Measurements from ENCODE around the gene SERTAD2.

SERTAD2 gene

DNA sequence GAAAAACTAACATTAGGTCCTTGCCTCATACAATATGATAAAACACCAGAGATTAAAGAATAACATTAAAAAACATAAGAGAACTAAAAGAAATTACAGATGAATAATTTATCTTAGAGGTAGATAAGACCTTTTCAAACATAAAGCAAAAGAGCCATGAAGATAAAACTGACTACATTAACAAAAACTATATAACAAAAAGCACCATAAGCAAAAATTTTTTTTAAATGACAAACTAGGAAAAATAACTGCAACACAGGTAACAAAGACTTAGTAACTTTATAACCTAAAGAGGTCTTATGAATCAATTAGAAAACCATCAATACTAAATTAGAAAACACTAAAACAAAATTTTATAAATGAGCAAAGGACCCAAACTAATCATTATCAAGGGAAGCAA, 16.3 kb upstream of the SERTAD2 start:
- no peak for DNase-seq

DNA sequence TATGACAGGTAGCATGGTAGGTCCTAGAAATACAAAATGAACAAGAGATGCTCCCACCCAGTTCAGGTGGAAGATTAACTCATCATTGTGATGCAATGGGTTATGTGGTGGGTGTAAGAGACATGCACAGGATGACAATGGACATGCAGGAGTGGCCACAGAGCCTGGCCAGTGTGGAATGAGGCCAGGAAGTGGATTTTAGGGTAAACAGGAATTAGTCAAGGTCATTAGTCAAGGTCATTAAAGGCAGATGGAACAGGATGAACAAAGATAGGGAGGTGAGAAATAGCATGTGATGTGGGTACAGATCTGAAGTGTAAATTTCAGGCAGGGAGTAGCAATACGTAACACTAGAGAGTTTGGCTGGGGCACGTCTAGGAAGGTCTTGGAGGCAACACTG, 15.6 kb upstream of the SERTAD2 start:
- DNase-seq, result no peak

DNA sequence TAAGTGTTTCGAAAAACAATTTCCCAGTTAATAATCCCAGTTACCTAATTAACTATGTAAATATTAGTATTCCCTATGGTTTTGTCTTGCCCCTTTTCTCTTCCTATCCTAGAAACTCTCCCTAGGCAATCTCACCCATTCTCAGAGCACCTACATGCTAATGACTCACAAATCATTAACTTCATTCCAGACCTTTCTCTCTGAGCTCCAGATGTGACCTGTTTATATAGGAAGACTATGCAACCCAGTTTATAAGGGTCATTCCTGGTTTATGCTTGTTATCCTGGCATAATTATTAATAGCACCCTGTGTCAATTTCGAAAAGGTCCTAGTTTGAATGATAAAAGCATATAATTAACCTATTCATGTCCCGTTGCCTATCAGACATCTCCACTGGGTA, 14.8 kb upstream of the SERTAD2 start:
- DNase-seq, result no peak

DNA sequence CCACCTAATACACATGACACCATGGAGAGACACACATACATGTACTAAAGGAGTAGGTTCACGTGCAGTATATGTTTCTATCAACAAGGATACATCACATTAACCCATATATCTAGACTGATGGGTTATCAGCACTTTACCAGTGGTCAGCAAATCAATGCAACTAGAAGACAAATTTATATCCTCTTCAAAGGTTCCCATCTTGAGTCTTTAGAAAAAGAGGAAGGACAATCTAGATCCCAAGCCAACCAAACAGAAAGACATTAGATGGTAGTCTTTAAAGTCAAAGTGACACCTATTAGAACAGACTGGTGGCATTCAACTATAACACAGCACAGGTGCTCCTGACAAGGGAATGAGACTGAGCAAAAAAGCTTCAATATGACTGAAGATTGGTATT, 13.8 kb upstream of the SERTAD2 start:
- DNase-seq, result no peak

DNA sequence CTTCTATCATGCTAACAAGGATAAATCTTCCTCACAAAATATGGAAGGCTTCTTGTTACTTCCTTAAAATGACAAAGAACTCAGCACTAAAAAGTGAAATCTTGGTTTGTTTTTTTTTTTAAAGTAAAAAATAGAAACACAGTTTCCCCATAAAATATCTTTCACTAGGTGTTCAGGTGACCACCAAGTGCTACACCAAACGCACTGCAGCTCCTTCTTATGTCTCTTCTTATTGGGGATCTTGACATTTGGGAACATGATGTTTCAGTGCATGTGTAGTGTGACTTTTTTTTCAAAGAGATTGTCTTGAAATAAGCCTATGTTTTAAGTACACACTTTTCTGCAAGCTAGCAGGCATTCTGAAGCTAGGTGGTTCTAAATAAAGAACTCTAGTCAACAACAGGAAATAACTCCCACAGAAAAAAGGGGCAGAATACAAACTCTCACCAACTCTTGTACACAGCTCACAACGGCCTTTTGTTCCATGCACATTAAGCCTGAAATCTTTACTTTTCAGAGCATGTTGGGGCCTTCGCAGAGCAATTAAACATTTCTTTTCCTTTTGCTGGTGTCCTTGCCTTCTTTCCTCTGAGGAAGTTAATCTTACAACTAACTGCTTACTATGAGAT, 13.2 kb upstream of the SERTAD2 start:
- no peak for DNase-seq

DNA sequence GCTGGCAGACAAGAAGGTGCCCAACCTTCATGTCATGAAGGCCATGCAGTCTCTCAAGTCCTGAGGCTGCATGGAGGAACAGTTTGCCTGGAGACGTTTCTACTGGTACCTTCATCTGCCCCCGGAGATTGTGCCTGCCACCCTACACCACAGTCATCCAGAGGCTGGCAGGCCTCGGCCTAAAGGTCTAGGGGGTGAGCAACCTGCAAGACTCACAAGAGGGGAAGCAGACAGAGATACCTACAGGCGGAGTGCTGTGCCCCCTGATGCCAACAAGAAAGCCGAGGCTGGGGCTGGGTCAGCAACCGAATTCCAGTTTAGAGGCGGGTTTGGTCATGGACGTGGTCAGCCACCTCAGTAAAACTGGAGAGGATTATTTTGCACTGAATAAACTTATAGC, 12.0 kb upstream of the SERTAD2 start:
- DNase-seq, result no peak

DNA sequence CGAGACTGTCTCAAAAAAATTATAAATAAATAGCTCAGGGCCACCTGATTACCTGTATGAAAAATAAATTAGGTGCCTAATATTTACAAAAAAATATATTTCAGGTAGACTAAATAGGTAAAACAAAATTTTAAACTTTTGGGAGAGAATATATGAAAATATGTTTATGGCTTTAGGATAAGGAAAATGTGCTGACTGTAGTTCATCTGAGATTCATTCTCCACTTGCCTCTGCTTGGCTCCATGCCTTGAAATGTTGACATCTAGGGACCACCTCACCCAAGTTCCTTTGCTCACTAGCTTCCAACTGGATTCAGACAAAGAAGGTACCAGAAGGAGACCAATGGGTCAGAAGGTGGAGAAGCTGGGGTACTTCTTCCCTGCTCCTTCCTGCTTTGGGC, 9.7 kb upstream of the SERTAD2 start:
- DNase-seq, result no peak

DNA sequence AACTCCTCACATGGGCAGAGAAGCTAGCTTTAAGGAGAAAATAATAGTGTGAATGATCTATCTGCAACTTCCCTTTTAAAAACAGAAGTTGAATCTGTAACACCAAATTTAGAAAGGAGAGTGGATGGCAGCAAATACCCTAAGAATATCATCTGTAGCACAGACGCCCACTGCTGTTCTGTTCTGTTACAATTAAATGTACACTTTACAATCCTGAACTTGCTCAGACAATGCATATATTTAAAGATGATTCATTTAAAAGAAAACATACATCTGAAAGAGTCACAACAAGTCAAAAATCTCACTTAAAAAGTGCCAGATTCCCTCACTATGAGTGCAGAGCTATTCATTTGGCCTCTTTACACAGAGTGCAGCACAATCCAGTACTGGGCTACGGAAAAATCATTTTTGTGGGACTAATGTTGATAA, 8.0 kb upstream of the SERTAD2 start:
- no peak for DNase-seq

DNA sequence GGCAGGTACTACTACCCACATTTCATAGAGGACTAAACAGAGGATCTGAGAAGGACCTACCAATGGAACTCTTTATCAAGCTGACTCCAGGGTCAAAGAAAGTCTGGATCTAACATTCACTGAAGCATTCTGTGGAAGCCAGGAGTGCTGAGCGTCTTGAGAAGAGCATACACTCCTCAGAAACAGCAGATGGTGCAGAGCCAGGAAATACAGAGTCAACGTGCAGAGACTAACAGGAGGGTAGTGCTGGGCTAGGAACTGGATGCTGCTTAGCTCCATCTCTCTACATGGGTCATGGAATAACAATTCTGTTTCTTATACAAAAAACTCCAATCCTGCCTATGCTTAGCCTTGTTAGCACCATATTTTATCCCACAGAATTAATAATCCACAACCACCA, 5.5 kb upstream of the SERTAD2 start:
- no peak for DNase-seq

DNA sequence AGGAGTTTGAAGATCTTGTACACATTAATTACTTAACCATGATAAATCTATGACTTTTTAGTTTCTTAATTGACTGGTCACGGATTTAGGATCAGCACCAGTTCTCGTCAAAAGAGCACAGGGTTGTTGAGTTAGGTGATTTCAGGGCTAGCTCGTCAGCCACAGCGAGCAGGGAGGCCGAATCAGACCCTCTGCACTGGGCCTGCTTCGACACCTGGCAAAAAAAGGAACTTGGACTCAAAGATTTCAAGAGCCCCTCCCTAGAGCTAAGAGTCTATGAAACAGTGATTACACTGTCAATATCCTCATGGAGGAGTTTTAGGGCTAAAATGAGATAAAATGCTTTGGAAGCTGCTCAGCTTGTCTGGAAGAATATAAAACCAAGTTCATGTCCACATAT, 4.6 kb upstream of the SERTAD2 start:
- DNase-seq, result no peak

DNA sequence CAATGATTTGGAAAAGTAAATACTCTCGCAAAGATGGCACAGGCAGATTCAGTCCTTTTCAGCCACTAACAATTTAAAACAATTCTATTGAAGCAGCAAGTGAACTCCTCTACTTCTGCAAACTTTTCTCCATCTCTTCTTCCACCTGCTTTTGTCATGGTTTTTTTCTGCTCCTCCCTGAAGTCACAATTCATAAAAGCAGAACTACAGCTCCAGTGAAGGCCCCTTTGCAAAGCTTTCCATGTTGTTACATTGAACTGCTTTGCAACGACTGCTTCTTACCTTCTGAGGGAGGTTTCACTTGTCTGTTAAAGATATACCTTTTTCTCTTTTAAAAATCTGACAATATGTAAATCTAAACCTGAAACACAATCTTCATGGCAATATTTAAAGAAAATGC, 3.7 kb upstream of the SERTAD2 start:
- DNase-seq, result no peak

DNA sequence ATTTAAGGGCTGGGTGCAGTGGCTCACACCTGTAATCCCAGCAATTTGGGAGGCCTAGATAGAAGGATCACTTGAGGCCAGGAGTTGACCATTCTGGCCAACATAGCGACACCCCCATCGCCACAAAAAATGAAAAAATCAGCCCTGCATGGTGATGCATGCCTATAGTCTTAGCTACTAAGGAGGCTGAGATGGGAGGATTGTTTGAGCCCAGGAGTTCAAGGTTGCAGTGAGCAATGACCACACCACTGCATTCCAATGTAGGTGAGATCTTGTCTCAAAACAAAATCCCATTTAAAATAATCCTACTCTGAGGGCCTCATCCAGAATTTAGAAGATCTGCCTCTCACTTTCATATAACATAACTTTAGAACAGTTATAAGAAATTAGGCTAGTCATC, 2.7 kb upstream of the SERTAD2 start:
- DNase-seq, result no peak

DNA sequence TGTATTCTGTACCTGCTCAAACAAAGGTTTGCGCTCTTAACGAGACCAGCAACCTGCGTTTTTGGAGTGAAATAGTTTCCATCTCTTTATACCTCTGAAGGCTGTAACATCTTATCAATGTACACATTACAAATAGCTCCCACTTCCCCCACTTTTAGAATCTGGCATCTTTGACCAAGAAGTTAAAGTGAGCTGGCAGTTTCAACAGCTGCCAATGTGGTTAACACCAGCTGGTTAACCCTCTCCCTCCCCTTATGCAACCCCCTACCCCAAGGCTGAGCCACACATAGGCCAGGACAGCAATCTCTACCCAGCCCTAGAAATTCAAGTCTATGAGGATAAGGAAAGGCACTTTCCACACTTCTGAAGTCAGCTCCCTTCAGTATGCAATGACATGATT, 2.2 kb upstream of the SERTAD2 start:
- no peak for DNase-seq

DNA sequence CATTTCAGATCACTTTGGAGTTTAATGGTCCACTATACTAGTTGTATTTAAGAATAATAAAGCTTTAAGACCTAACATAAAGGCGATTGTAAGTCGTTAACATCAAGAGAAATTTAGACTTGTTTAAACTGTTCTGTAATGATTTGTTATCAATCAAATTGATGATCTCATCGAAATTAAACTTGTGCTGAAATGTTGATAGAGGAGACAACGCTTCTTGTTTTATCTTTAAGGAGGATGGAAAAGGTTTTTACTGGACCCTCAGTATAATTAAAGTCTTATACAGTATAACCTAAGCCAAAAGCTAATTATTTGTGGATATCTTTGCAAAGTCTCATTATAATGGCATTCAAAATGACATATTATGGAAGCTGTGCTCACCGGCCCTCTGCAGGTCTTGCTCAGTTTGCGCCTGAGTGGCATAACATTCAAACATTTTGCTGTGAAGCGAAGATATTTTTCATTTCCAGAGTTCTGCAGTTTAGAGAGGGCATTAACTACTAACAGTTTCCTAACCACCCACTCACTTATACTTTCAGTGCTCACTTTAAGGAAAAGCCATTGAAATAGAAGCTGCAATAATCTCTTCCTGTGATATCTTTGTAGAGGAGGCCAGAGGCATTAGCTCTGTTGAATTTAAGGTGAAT, 1.4 kb upstream of the SERTAD2 start:
- no peak for DNase-seq

DNA sequence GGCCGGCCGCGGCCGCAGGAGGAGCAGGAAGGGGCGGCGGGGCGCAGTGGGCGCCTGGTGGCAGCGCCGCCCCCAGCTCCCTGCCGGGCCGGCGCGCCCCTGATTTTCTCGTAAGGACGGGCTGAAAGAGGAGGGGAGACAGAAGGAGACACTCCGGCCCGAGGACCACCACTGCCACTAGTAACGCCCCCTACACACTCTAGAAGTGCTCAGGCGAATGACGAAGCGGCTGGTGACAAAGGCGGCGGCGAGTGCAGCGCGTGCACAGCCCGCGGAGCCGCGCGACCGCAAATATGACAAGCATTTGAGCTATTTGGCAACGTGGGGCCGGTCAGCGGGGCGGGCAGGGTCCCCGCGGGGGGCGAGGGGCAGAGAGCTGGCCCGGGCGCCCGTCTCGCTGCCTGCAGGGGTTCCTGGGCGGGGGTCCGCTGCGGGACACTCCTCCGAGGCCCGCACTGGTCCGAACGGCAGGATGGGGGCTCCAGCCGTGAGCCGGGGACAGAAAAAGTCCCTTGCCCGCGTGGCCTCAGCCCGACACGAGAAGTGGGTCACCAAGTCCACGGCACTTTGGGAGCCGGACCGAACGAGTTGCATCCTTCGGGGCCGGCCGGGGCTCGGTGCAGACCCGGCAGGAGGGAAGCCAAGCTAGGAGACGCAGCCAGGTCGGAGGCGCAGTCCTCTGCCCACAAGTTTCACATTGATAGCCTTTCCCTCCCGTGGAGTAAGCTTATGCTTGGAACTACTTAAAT, 524 bp upstream of the SERTAD2 start:
- DNase-seq, result peak; percentile 88

DNA sequence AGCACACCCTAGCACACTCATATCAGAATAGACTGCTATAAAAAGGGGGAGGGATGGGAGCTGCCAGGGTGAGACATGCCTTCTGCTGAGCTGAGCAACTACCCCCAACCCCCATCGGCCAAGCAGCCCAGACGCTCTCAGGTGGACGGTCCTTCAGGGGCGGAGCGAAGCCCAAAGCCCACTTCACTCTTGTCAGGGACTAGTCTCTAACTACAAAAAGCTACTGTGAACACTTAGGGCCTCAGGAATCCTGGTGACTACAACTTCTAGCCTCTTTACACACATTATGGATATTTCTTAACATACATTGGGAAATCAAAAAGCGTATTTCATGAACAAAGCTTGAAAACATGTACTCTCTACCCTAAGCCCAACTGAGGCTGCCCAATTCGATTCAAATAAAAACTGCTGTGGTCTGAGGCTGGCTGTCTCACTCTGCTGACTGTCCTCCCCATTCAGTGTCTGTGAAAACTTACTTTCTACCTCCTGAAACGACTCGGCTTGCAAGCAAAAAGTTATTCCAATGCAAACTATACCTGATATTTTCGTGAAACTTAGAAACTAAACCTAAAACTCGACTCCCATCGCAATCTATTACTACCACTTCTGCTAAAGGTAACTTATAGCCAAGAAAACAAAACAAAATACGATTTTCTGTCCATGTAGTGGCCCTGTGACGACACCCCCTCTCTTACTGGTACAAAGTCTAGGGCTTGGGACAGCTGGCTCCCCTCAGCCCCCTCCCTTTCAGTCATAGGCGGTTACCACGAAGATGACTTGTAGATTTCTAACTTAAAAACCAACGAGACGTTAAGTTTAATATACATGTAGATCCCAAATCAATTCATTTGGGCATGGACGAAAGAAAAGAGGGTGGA, 1.2 kb downstream of the SERTAD2 start:
- peak; percentile 53 for DNase-seq

DNA sequence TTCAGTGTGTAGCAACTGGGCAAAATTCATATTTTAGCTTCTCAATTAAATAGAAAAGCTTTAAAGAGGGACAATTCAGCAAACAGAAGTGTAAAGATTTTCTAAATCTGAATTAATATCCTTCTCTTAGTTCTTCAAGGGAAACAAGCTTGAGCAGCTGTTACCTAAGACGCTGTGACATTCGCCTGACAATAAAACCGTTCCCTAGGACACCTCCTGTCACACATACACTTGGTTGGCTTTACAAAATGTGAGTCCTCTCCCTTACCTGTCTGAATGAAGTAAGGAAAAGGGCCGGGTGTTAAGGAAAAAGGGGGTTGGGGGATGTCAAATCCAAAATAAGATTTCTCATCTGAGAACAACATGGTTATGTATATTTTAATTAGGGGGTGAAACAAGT, 2.1 kb downstream of the SERTAD2 start:
- DNase-seq, result no peak

DNA sequence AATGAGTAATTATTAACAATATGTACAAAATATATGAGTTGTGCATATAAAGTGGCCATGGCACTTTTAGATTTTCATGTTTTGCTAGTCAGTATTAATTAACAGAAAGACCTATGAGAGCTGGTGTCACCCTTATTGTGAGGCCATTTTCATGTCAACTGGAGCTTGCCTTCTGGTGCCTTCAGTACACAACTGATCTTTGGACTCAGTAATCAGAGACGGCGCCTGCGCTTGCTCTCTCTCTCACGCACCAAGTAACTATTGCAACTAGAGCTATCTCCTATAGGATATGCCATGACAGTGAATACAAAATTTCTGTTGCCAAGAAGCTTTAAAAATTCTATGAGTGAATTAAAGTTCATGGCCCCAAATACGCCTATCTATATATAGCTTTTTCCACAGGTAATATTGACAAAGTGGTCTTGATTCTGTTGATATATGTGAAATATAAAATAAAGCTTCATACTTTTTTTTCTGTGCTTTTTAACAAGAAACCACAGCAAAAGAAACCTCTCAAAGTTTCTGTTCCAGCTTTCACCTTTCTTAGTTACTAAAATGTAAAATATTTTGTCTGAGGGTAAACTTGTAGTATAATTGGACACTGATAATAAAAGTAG, 2.9 kb downstream of the SERTAD2 start:
- DNase-seq, result peak; percentile 50

DNA sequence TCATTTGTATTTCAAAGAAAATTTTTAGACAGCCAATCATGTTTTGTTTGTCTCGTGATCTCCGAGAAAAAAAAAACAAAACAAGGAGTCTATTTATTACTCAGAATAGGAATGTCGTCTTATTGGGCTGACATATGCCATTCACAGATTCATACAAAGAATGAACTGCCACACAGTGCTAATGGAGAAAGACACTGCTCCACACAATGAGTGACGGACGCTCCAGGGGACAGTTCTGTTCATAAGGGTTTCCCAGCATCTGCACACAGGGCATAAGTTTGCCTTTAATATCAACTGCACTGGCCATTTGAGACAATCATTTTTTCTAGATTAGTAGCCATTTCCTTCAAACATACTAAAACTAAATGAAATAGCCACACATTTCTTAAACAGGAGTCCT, 3.4 kb downstream of the SERTAD2 start:
- no peak for DNase-seq

DNA sequence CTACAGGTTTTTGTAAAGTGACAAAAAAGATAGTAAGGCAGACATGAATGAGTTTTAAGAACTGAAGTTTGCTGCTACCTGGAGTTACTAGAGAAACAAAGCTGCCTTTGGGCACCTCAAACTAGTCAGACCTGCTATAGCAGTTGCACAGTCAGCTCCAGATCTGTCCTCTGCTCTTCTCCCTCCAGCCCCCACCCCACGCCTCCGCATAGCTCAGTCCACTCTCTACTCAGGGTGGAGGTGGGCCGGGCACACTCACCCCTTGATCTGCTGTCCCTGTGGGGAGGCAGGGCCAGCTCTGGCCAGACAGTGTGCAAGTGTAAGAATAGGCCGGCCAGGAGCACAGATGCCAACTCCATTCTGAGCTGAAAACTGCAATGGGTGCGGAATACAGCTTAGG, 4.1 kb downstream of the SERTAD2 start:
- DNase-seq, result peak; percentile 69

DNA sequence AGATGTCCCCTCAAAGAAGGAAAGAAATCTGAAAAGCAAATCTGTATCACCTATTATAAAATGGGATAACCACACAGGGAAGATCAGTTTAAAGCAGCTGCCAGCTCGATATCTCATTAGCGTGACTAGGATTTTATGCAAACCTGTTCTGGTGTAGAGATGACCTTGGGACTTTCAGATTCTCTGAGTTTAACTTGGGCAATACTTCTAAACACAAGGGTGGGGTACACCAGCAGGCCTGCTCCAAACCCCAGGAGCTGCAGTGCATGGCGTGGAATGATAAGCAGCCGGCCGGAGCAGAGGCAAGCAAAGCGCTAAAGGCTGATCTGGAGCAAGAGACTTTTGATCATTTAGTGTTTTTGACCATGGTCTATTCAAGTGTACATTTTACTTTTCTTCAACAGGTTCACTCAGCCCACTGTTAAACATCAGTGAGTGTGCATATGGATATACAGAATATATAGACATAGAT, 4.7 kb downstream of the SERTAD2 start:
- DNase-seq, result no peak

DNA sequence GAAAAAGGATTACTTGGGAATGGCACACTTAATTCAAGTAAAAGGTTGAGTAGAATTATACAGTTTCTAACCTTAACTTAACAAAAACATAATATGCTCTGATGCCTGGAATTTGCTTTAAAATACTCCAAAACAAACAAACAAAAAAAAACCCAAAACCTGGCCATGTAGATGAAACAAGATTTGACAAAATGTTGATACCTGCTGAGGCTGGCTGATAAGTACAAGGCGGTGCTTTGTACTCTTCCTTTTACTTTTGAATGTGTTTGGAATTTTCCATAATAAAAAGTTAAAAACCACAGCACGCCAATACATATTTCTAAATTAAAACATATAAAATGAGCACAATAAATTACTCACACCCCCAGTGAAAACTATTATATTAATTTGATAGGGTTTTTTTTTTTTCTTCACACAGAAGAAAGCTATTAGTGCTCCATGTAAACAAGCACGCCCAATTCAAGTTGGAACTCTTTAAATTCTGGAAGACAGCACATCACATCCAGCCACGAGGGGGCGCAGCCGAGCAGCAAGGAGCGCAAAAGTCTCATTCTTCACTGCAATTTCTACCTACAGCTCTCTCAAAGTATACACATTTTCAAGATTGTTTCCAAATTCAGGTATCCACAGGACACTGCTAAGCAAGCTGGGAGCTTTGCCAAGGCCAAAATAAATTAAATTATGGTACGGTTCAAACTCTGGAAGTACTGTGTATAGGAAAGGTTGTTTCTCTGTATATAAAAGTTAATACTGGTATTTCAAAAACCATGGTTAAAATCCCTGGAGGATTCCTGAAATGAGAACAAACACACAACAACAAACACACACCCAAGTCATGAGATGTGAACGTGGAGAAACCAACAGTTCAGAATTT, 7.5 kb downstream of the SERTAD2 start:
- DNase-seq, result peak; percentile 71

All from NCI-H510A treated with DMSO at 0.1 percent for 48 hours (cell line).